Skin of body (tissue), 2 donors: ENCODE results near the gene MUC5B. TPM values are rescaled to one million over a fixed set of nuclear protein-coding genes. Genes with fewer than 3 reads are reported as not detected.
"Not testable (repeated sequence)": the region's sequence is repeated elsewhere in the genome, so short reads cannot be mapped to it uniquely, and the experiment has no call there.

Experiments used
- DNase-seq: peaks from one replicate; lab custom pipeline; 2025; lab: John Stamatoyannopoulos, UW
- total RNA-seq: library from RNA; depleted of rRNA; stranded (reverse); fragments of >200 nt; gene quantifications from one replicate; pipeline ENCODE4 v1.2.3, GENCODE V29; 2014

Gene MUC5B
- total RNA-seq, 1 donor from 2014 or later, result 0.30 TPM

GRCh38 chr11:1188451-1189130 is 34.3 kb upstream of the MUC5B start:
- DNase-seq, result not testable (repeated sequence)

- DNase-seq, result not testable (repeated sequence)
Measured at GRCh38 chr11:1189816-1190215, 33.0 kb upstream of the MUC5B start.

GRCh38 chr11:1191786-1192470 is 30.9 kb upstream of the MUC5B start:
- DNase-seq, result not testable (repeated sequence)

GRCh38 chr11:1192741-1193325 is 30.0 kb upstream of the MUC5B start:
- no peak for DNase-seq

- no peak for DNase-seq
Measured at GRCh38 chr11:1193326-1194230, 29.3 kb upstream of the MUC5B start.

- no peak for DNase-seq
Measured at GRCh38 chr11:1194231-1194976, 28.5 kb upstream of the MUC5B start.

GRCh38 chr11:1194977-1195681 is 27.7 kb upstream of the MUC5B start:
- no peak for DNase-seq

GRCh38 chr11:1195682-1196515 is 27.0 kb upstream of the MUC5B start:
- no peak for DNase-seq

- DNase-seq, result no peak
Measured at GRCh38 chr11:1196516-1197391, 26.1 kb upstream of the MUC5B start.

GRCh38 chr11:1197431-1197885 is 25.4 kb upstream of the MUC5B start:
- DNase-seq, result no peak

- DNase-seq, result no peak
Measured at GRCh38 chr11:1197886-1198560, 24.8 kb upstream of the MUC5B start.

- DNase-seq, result no peak
Measured at GRCh38 chr11:1198561-1199240, 24.2 kb upstream of the MUC5B start.

GRCh38 chr11:1199241-1199750 is 23.6 kb upstream of the MUC5B start:
- no peak for DNase-seq

GRCh38 chr11:1199751-1200610 is 22.9 kb upstream of the MUC5B start:
- no peak for DNase-seq

- no peak for DNase-seq
Measured at GRCh38 chr11:1200611-1201191, 22.2 kb upstream of the MUC5B start.
